Endodermal cell (in vitro differentiated cells): ENCODE results near the gene GSTA5. TPM values are rescaled to one million over a fixed set of nuclear protein-coding genes. Genes with fewer than 3 reads are reported as not detected.
"Not testable (repeated sequence)": the region's sequence is repeated elsewhere in the genome, so short reads cannot be mapped to it uniquely, and the experiment has no call there.

Experiments used
- DNase-seq: peaks from one replicate; pipeline ENCODE4 v3.0.0-alpha.2; 2017
- H3K27ac ChIP-seq: 2 replicates; pipeline ENCODE4 v1.5.1; 2013; ENCODE audit warnings: mild to moderate bottlenecking, low read depth, low read length, moderate library complexity
- H3K27me3 ChIP-seq: 2 replicates; pipeline ENCODE4 v1.6.1; 2013; ENCODE audit warnings: mild to moderate bottlenecking, low read length, moderate library complexity; ENCODE audit not compliant: insufficient read depth, control insufficient read depth, poor library complexity, severe bottlenecking
- H3K36me3 ChIP-seq: 2 replicates; pipeline ENCODE4 v1.7.0; 2013; ENCODE audit warnings: mild to moderate bottlenecking, low read length, moderate library complexity; ENCODE audit not compliant: control insufficient read depth, insufficient read depth
- H3K4me1 ChIP-seq: one replicate; pipeline ENCODE4 v1.7.0; 2013; ENCODE audit warnings: low read length; ENCODE audit not compliant: control insufficient read depth, insufficient read depth
- H3K4me3 ChIP-seq: 2 replicates; pipeline ENCODE4 v1.5.1; 2013; ENCODE audit warnings: mild to moderate bottlenecking, low read length, moderate library complexity
- H3K9ac ChIP-seq: 2 replicates; pipeline ENCODE4 v1.6.1; 2013; ENCODE audit warnings: mild to moderate bottlenecking, low read length, moderate library complexity; ENCODE audit not compliant: poor library complexity, severe bottlenecking; ENCODE audit errors: extremely low read depth
- H3K9me3 ChIP-seq: 2 replicates; pipeline ENCODE4 v1.6.1; 2013; ENCODE audit warnings: mild to moderate bottlenecking, low read length, moderate library complexity; ENCODE audit not compliant: control insufficient read depth
- H3K27ac Mint-ChIP-seq: 2 replicates; pipeline ENCODE4 v1.8.0; 2020; ENCODE audit warnings: mixed read lengths
- H3K27me3 Mint-ChIP-seq: 2 replicates; pipeline ENCODE4 v1.8.0; 2021; ENCODE audit warnings: mild to moderate bottlenecking, mixed read lengths; ENCODE audit not compliant: insufficient read depth
- H3K36me3 Mint-ChIP-seq: 2 replicates; pipeline ENCODE4 v1.8.0; 2020; ENCODE audit warnings: low read depth, mixed read lengths
- H3K4me1 Mint-ChIP-seq: 2 replicates; pipeline ENCODE4 v1.8.0; 2020; ENCODE audit warnings: mixed read lengths
- H3K4me3 Mint-ChIP-seq: 2 replicates; pipeline ENCODE4 v1.8.0; 2020; ENCODE audit warnings: mild to moderate bottlenecking, moderate library complexity, mixed read lengths
- H3K9me3 Mint-ChIP-seq: 2 replicates; pipeline ENCODE4 v1.8.0; 2020; ENCODE audit warnings: mild to moderate bottlenecking, mixed read lengths
- WGBS, 2 experiments: methylation state at CpG; one replicate each; pipeline versions ENCODE4 v1.1.5 to v1.1.7; 2013; ENCODE audit warnings: missing lambda C conversion rate in 2 of 2, mixed read lengths in 1 of 2; ENCODE audit not compliant: insufficient coverage in 1 of 2, insufficient read length in 1 of 2; 5-methylcytosine and 5-hydroxymethylcytosine counted together
- total RNA-seq, 2 donors: library from RNA; stranded (reverse); fragmentation: NEBNext Ultra II Directional in 1 of 2; extraction: Animal tissue kit (Norgen Biotek cat#: 25700) in 1 of 2; gene quantifications; 2 replicates in 1 of 2; 3 replicates in 1 of 2; pipeline ENCODE4 v1.2.1, GENCODE V29; 2021
- TF ChIP-seq, protein P1 (sequence below): fragments of 200-600 bp; sonication (generic); conservative IDR thresholded peaks from 2 replicates; pipeline ENCODE4 v1.5.0; 2021; ENCODE audit warnings: antibody characterized with exemption, mild to moderate bottlenecking

Gene GSTA5
- total RNA-seq, 2 donors from 2014 or later = not detected

DNA sequence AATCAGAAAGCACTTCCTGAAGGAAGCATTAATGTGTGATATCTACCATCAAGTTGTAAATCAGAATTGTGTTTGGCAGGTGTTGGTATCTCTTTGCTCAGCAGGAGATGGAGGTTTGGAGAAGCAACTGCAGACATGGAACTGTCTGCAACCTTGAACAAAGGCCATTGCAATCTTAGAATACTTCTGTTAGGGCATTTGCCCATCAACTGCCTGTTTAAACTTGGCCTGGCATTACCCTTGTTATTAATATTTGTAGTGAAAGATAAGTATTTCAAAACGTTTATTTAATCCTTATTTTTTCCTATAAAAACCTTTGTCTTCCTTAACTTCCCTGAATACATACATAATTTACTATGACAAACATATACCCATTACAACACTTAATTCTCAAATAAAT, 14.1 kb downstream of the GSTA5 start:
- Mint-ChIP-seq H3K27ac (no peak overlapping the region), H3K36me3 (peaks cover 5% of the 10 kb centered on the region), H3K4me3 (no peak overlapping the region), H3K27me3 (no peaks in the 10 kb centered on the region), H3K4me1 (no peaks in the 10 kb centered on the region), H3K9me3 (peaks cover 35% of the 10 kb centered on the region)
- Histone ChIP-seq H3K4me1 (no peaks in the 10 kb centered on the region), H3K9ac (no peak overlapping the region), H3K27me3 (no peaks in the 10 kb centered on the region), H3K27ac (no peak overlapping the region), H3K36me3 (no peaks in the 10 kb centered on the region), H3K9me3 (no peaks in the 10 kb centered on the region), H3K4me3 (no peak overlapping the region)
- 71% methylated on average over 1 of the region's 1 CpG; no CpG with 5 or more reads in 1 of the 2 experiments for WGBS, 2 experiments
- DNase-seq = no peak
- TF ChIP-seq, protein P1, sequence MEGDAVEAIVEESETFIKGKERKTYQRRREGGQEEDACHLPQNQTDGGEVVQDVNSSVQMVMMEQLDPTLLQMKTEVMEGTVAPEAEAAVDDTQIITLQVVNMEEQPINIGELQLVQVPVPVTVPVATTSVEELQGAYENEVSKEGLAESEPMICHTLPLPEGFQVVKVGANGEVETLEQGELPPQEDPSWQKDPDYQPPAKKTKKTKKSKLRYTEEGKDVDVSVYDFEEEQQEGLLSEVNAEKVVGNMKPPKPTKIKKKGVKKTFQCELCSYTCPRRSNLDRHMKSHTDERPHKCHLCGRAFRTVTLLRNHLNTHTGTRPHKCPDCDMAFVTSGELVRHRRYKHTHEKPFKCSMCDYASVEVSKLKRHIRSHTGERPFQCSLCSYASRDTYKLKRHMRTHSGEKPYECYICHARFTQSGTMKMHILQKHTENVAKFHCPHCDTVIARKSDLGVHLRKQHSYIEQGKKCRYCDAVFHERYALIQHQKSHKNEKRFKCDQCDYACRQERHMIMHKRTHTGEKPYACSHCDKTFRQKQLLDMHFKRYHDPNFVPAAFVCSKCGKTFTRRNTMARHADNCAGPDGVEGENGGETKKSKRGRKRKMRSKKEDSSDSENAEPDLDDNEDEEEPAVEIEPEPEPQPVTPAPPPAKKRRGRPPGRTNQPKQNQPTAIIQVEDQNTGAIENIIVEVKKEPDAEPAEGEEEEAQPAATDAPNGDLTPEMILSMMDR = no peak

DNA sequence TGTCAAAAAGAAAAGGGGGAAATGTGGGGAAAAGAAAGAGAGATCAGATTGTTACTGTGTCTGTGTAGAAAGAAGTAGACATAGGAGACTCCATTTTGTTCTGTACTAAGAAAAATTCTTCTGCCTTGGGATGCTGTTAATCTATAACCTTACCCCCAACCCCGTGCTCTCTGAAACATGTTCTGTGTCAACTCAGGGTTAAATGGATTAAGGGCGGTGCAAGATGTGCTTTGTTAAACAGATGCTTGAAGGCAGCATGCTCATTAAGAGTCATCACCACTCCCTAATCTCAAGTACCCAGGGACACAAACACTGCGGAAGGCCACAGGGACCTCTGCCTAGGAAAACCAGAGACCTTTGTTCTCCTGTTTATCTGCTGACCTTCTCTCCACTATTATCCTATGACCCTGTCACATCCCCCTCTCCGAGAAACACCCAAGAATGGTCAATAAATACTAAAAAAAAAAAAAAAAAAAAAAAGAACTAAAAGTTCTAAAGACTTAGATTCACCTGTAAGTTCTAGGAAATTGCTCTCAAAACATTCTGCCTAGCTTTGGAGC, 14.6 kb downstream of the GSTA5 start:
- H3K9ac ChIP-seq, H3K4me1 Mint-ChIP-seq, H3K36me3 Mint-ChIP-seq, H3K9me3 ChIP-seq, H3K27me3 Mint-ChIP-seq, DNase-seq, H3K4me3 Mint-ChIP-seq, H3K27ac ChIP-seq, H3K36me3 ChIP-seq, H3K4me3 ChIP-seq, H3K27ac Mint-ChIP-seq, H3K4me1 ChIP-seq, H3K27me3 ChIP-seq: not testable (repeated sequence)
- H3K9me3 Mint-ChIP-seq = peaks cover 35% of the 10 kb centered on the region
- WGBS, 2 experiments = 100% methylated on average over 1 of the region's 4 CpGs; no CpG with 5 or more reads in 1 of the 2 experiments

DNA sequence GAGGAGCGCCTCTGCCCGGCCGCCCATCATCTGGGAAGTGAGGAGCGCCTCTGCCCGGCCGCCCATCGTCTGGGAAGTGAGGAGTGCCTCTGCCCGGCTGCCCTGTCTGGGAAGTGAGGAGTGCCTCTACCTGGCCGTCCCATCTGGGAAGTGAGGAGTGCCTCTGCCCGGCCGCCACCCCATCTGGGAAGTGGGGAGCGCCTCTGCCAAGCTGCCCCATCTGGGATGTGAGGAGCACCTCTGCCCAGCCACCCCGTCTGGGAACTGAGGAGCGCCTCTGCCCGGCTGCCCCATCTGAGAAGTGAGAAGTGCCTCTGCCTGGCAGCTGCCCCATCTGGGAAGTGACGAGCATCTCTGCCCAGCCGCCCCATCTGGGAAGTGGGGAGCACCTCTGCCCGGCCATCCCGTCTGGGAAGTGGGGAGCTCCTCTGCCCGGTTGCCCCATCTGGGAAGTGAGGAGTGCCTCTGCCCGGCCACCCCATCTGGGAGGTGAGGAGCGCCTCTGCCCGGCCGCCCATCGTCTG, 15.3 kb downstream of the GSTA5 start:
- not testable (repeated sequence) for H3K36me3 Mint-ChIP-seq, H3K9ac ChIP-seq, H3K4me1 Mint-ChIP-seq, H3K27me3 ChIP-seq, H3K36me3 ChIP-seq, H3K9me3 ChIP-seq, H3K4me3 ChIP-seq, H3K27me3 Mint-ChIP-seq, H3K4me1 ChIP-seq, H3K27ac Mint-ChIP-seq, H3K4me3 Mint-ChIP-seq, DNase-seq, H3K27ac ChIP-seq
- 86 to 94% methylated on average over 8 to 25 of the region's 25 CpGs for WGBS, 2 experiments
- H3K9me3 Mint-ChIP-seq = peaks cover 35% of the 10 kb centered on the region

DNA sequence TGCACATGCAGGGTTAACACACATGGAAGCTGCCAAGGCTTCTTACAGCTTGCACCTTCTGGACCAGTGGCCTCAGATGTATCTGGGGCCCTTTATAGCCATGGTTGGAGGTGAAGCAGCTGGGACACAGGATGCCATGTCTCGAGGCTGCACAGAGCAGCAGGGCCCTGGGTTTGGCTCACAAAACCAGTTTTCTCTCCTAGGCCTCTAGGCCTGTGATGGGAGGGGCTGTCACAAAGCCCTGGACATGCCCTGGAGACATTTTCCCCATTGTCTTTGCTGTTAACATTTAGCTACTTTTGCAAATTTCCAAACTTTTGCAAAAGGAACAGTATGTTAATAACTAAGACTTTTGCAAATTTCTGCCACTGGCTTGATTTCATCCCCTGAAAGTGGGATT, 18.8 kb downstream of the GSTA5 start:
- H3K4me3 Mint-ChIP-seq = no peak overlapping the region
- no peak for DNase-seq

More for the DNA sequence above, 18.8 kb downstream of the GSTA5 start:
- Histone ChIP-seq H3K4me1 (no peaks in the 10 kb centered on the region), H3K27me3 (no peaks in the 10 kb centered on the region), H3K27ac (no peak overlapping the region), H3K4me3 (no peak overlapping the region), H3K9me3 (no peaks in the 10 kb centered on the region), H3K36me3 (no peaks in the 10 kb centered on the region), H3K9ac (no peak overlapping the region)
- H3K27me3 Mint-ChIP-seq = peaks cover 2% of the 10 kb centered on the region
- no peaks in the 10 kb centered on the region for H3K4me1 Mint-ChIP-seq
- TF ChIP-seq, protein P1 = no peak
- H3K36me3 Mint-ChIP-seq = peaks cover 5% of the 10 kb centered on the region
- H3K27ac Mint-ChIP-seq = no peak overlapping the region
- WGBS, 2 experiments = 90% methylated on average over 1 of the region's 1 CpG; no CpG with 5 or more reads in 1 of the 2 experiments
- H3K9me3 Mint-ChIP-seq = peaks cover 26% of the 10 kb centered on the region
